Kidney (tissue), 14 donors: ENCODE results near the gene JHY. TPM values are rescaled to one million over a fixed set of nuclear protein-coding genes. Genes with fewer than 3 reads are reported as not detected.

Experiments
- DNase-seq, 5 donors: peaks; one replicate each; pipeline ENCODE4 v3.0.0-alpha.2; 2013 to 2020
- FAIRE-seq: peaks from 2 replicates; lab custom pipeline; 2012; peaks lifted over from hg19 to GRCh38; lab: Jason Lieb, UNC
- H3K27ac ChIP-seq, 2 donors: one replicate each; pipeline ENCODE4 v1.7.0; 2013; ENCODE audit warnings: low read depth in 2 of 2, low read length in 2 of 2, inconsistent platforms in 1 of 2
- H3K27me3 ChIP-seq: one replicate; pipeline ENCODE4 v1.7.1; 2013; ENCODE audit warnings: low read length, inconsistent platforms; ENCODE audit not compliant: control insufficient read depth, insufficient read depth
- H3K36me3 ChIP-seq, 3 donors: one replicate each; pipeline versions ENCODE4 v1.7.0 to v1.7.1; 2013; ENCODE audit warnings: low read length in 3 of 3, control low read depth in 1 of 3, inconsistent platforms in 1 of 3; ENCODE audit not compliant: insufficient read depth in 3 of 3, control insufficient read depth in 2 of 3
- H3K4me1 ChIP-seq, 3 donors: one replicate each; pipeline versions ENCODE4 v1.7.0 to v1.7.1; 2013; ENCODE audit warnings: low read length in 3 of 3, inconsistent platforms in 1 of 3, low read depth in 1 of 3; ENCODE audit not compliant: control insufficient read depth in 2 of 3, insufficient read depth in 2 of 3
- H3K4me3 ChIP-seq, 3 donors: one replicate each; pipeline versions ENCODE4 v1.7.0 to v1.8.1; 2013; ENCODE audit warnings: low read length in 3 of 3, control low read depth in 1 of 3, inconsistent platforms in 1 of 3
- H3K9ac ChIP-seq, 3 donors: one replicate each; pipeline versions ENCODE4 v1.7.0 to v1.7.1; 2013; ENCODE audit warnings: low read length in 3 of 3, control low read depth in 1 of 3, inconsistent platforms in 1 of 3
- H3K9me3 ChIP-seq, 3 donors: one replicate each; pipeline versions ENCODE4 v1.7.0 to v1.7.1; 2013; ENCODE audit warnings: low read length in 3 of 3, control low read depth in 1 of 3, inconsistent platforms in 1 of 3; ENCODE audit not compliant: control insufficient read depth in 2 of 3, insufficient read depth in 1 of 3
- CTCF ChIP-seq: IDR thresholded peaks from 3 replicates; pipeline ENCODE4 v1.5.1; 2012; ENCODE audit warnings: mild to moderate bottlenecking, moderate library complexity, borderline replicate concordance; ENCODE audit not compliant: insufficient read depth; ENCODE audit errors: extremely low read depth
- intact Hi-C: fragments of 100-400 bp; cut with DNase I; formaldehyde crosslinking; loops from one replicate; pipeline ENCODE4 v1.11.1; 2022
- polyA plus RNA-seq: library from polyadenylated mRNA; stranded (reverse); fragments of 350-450 nt; fragmentation: Illumina TruSeq; extraction: RNeasy Lipid Tissue Mini Kit (QIAGEN cat#74804); gene quantifications from one replicate; pipeline ENCODE4 v1.2.3, GENCODE V29; 2014; ENCODE audit warnings: low read depth, low replicate concordance; ENCODE audit not compliant: insufficient read depth
- total RNA-seq: library from RNA; stranded (reverse); fragmentation: NEBNext Ultra II Directional; extraction: Animal tissue kit (Norgen Biotek cat#: 25700); gene quantifications from one replicate; pipeline ENCODE4 v1.2.1, GENCODE V29; 2021
- donor health status: control.
- donor health status: control.
- donor health status: control.
- donor health status: control.
- donor health status: control.
- donor health status: DM: yes; HTN: yes; CAD: no.
- donor health status: Normal renal cell carcinoma (clear cell type).

The JHY gene
- total and polyA plus RNA-seq, 2 donors from 2014 or later, result 4.8 to 13.6 TPM

DNA sequence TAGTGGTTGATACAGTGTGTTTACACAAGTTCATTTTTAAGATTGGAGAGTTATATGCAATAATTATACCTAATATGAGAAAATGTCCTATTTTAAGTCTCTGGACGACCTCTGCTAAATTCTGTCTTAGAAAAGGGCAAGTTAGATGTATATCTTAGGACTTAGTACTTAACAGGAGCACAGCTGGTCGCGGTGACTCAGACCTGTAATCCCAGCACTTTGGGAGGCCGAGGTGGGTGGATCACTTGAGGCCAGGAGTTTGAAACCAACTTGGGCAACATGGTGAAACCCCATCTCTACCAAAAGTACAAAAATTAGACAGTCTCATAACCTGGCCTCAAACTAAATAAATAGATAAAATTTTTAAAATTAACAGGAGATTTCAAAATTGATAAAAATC lies 71.9 kb downstream of the JHY start:
- Histone ChIP-seq H3K27ac (no peak overlapping the region), H3K9ac (no peak overlapping the region), H3K4me1 (no peaks in the 10 kb centered on the region), H3K36me3 (no peaks in the 10 kb centered on the region), H3K27me3 (no peaks in the 10 kb centered on the region), H3K4me3 (no peak overlapping the region), H3K9me3 (no peaks in the 10 kb centered on the region)
- FAIRE-seq (no peak), DNase-seq (no peak)
- no peak for TF ChIP-seq CTCF
- intact Hi-C loops, result no loop called here

DNA sequence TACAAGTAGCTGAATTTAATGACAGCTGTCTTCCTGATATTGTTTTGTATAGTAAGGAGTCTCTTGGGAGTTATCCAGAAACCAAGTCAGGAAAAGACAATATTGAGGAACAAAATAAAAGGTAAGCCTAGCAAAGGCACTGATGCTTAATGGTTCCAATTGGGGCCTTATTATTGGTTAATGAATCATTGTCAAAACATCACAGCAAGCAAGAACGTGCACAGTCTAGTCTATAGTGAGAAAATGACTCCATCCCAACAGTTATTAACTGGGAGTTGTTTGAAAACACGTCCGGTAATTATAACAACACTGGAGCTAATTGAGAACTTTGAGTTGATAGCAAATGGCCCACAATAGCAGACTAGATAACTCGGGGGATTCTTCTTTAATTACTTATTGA lies 81.4 kb downstream of the JHY start:
- no peak overlapping the region for H3K9ac ChIP-seq
- TF ChIP-seq CTCF, result no peak
- H3K36me3 ChIP-seq, result no peaks in the 10 kb centered on the region
- H3K27ac ChIP-seq, result no peak overlapping the region
- peaks cover 6% of the 10 kb centered on the region for H3K27me3 ChIP-seq
- DNase-seq (no peak), FAIRE-seq (no peak)
- no peaks in the 10 kb centered on the region for H3K4me1 ChIP-seq
- intact Hi-C loops, result no loop called here
- H3K9me3 ChIP-seq, result no peaks in the 10 kb centered on the region
- no peak overlapping the region for H3K4me3 ChIP-seq

- H3K27me3 ChIP-seq, result peaks cover 76% of the 10 kb centered on the region
- no peak overlapping the region for H3K9ac ChIP-seq
- TF ChIP-seq CTCF, result no peak
- no peak overlapping the region for H3K4me3 ChIP-seq
- H3K4me1 ChIP-seq, result peaks cover 0 to 9% (median 0%) of the 10 kb centered on the region in 3 donors
- H3K9me3 ChIP-seq, result no peaks in the 10 kb centered on the region
- no peak overlapping the region for H3K27ac ChIP-seq
- DNase-seq (no peak), FAIRE-seq (no peak)
- no peaks in the 10 kb centered on the region for H3K36me3 ChIP-seq
- intact Hi-C loops, result no loop called here
These were observed 93.6 kb downstream of the JHY start for GRCh38 chr11:122976061-122976733.
